ENCODE results near the gene TOM1L2. TPM values are rescaled to one million over a fixed set of nuclear protein-coding genes. Genes with fewer than 3 reads are reported as not detected.

Gene TOM1L2
- total RNA-seq, 1 donor from 2014 or later: 18.3 TPM

GRCh38 chr17:17826942-17827785 is 145.0 kb downstream of the TOM1L2 start:
- no peaks in the 10 kb centered on the region for H3K27me3 Mint-ChIP-seq
- H3K9me3 Mint-ChIP-seq: no peaks in the 10 kb centered on the region
- ATAC-seq (ENCODE audit: low read depth) (no peak), DNase-seq (no peak)
- ChIA-PET CTCF (interaction anchor here (1.1 kb wide), 1 partner anchor 15 kb away, joined by 3 read pairs; no protein-coding TSS in a partner anchor), POLR2A (interaction anchor here (6.1 kb wide), 1 partner anchor 8 kb away, joined by 48 read pairs; the partner anchor contains the start of gene SREBF1)
- no peak overlapping the region for H3K4me3 Mint-ChIP-seq
- H3K36me3 Mint-ChIP-seq (ENCODE audit: low read depth): peaks cover 11% of the 10 kb centered on the region
- H3K27ac Mint-ChIP-seq: no peak overlapping the region
- no peak for TF ChIP-seq CTCF (IDR thresholded peaks at IDR 0.05)
- intact Hi-C loops (cut with micrococcal nuclease): loop anchor here (10.0 kb wide), 1 partner anchor 958 kb away; the partner anchor contains the start of gene TVP23B
- peaks cover 48% of the 10 kb centered on the region for H3K4me1 Mint-ChIP-seq

GRCh38 chr17:17826342-17826713 is 145.9 kb downstream of the TOM1L2 start:
- Mint-ChIP-seq H3K27me3 (no peaks in the 10 kb centered on the region), H3K36me3 (ENCODE audit: low read depth) (peaks cover 7% of the 10 kb centered on the region), H3K4me3 (no peak overlapping the region), H3K27ac (no peak overlapping the region), H3K9me3 (no peaks in the 10 kb centered on the region), H3K4me1 (peaks cover 47% of the 10 kb centered on the region)
- intact Hi-C loops (cut with micrococcal nuclease): loop anchor here (10.0 kb wide), 1 partner anchor 958 kb away; the partner anchor contains the start of gene TVP23B
- ATAC-seq (ENCODE audit: low read depth) (no peak), DNase-seq (no peak)
- ChIA-PET CTCF (interaction anchor here (1.1 kb wide), 1 partner anchor 14 kb away, joined by 3 read pairs; no protein-coding TSS in a partner anchor), POLR2A (interaction anchor here (0.6 to 6.1 kb wide), 3 partner anchors 9 to 71 kb away, joined by 3 to 48 read pairs (median 4); partner anchors contain the start of gene SREBF1)
- no peak for TF ChIP-seq CTCF (IDR thresholded peaks at IDR 0.05)

- no peak for ATAC-seq (ENCODE audit: low read depth)
- peaks cover 51% of the 10 kb centered on the region for H3K4me1 Mint-ChIP-seq
These were observed 147.2 kb downstream of the TOM1L2 start for GRCh38 chr17:17824783-17825614.

DNA sequence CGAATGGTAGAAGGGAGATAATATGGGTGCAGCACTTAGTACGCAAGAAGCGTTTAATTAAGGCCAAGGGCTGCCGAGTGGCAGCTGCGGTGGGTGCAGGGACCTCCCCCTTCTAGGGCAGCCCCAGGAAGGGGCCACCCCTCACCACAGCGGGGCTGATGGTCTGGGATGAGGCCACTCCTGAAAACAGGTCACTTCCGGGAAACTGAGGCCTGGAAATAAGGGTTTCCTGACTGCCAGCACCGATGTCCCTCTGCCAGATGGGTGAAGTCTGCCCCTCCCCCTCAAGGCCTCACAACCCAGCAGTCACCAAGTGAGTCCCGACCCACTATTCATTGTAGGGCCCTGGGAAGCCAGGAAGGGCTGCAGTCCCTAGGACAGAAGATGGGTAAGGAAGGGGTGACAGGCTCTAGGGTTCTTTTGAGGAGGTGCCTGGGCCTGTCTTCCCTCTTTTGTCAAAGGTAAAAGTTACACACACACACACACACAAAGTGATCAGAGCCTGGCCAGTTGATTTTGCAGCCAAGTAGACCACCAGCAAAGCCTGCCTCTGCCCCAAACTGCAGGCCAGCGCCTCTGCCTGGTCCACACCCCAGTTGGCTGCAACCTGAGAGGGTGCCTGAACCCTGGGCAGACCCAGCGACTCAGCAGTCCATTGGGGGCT is 147.9 kb downstream of the TOM1L2 start:
- H3K4me3 Mint-ChIP-seq: peak overlapping the region; percentile 78
- H3K36me3 Mint-ChIP-seq (ENCODE audit: low read depth): peaks cover 9% of the 10 kb centered on the region
- DNase-seq (no peak), ATAC-seq (ENCODE audit: low read depth) (peak; percentile 6)
- ChIA-PET POLR2A (interaction anchor here (1.2 to 6.1 kb wide), 2 partner anchors 11 to 142 kb away, joined by 3 to 48 read pairs; partner anchors contain the start of gene SREBF1), CTCF (no interaction called here)
- intact Hi-C loops (cut with micrococcal nuclease): loop anchor here (5.0 to 10.0 kb wide), 3 partner anchors 148 to 961 kb away; partner anchors contain the start of genes DRC3, MPRIP, TOM1L2 and TVP23B
- peaks cover 57% of the 10 kb centered on the region for H3K4me1 Mint-ChIP-seq
- no peaks in the 10 kb centered on the region for H3K27me3 Mint-ChIP-seq
- no peak for TF ChIP-seq CTCF (IDR thresholded peaks at IDR 0.05)
- H3K27ac Mint-ChIP-seq: peak overlapping the region; percentile 30
- H3K9me3 Mint-ChIP-seq: no peaks in the 10 kb centered on the region

More at GRCh38 chr17:17824783-17825614, 147.2 kb downstream of the TOM1L2 start:
- no peak for TF ChIP-seq CTCF (IDR thresholded peaks at IDR 0.05)
- intact Hi-C loops (cut with micrococcal nuclease): loop anchor here (5.0 to 10.0 kb wide), 3 partner anchors 147 to 960 kb away; partner anchors contain the start of genes DRC3, MPRIP, TOM1L2 and TVP23B
- Mint-ChIP-seq H3K36me3 (ENCODE audit: low read depth) (peaks cover 4% of the 10 kb centered on the region), H3K27ac (no peak overlapping the region), H3K9me3 (no peaks in the 10 kb centered on the region), H3K4me3 (no peak overlapping the region), H3K27me3 (no peaks in the 10 kb centered on the region)
- POLR2A ChIA-PET: interaction anchor here (0.6 to 6.1 kb wide), 4 partner anchors 10 to 1608 kb away, joined by 3 to 48 read pairs (median 5); partner anchors contain the start of genes PIGL and SREBF1
- no peak for DNase-seq
- CTCF ChIA-PET: no interaction called here

Data from activated B cell treated with CpG ODN at 0.5 μM for 24 hours (primary cell).